ENCODE results near the gene CHMP6.

GRCh38 chr17:80965606-80966005, 26.0 kb upstream of the CHMP6 start:
- TF ChIP-seq CTCF (IDR thresholded peaks at IDR 0.05) (no peak), POLR2A (IDR thresholded peaks at IDR 0.05) (no peak), POLR2AphosphoS5 (IDR thresholded peaks at IDR 0.05) (no peak)
